Fibroblast of skin of right quadriceps (primary cell): Measurements from ENCODE around the gene WFS1.

Experiments used
- DNase-seq: peaks from one replicate; pipeline ENCODE4 v3.0.0-alpha.2; 2013

WFS1 gene

DNA sequence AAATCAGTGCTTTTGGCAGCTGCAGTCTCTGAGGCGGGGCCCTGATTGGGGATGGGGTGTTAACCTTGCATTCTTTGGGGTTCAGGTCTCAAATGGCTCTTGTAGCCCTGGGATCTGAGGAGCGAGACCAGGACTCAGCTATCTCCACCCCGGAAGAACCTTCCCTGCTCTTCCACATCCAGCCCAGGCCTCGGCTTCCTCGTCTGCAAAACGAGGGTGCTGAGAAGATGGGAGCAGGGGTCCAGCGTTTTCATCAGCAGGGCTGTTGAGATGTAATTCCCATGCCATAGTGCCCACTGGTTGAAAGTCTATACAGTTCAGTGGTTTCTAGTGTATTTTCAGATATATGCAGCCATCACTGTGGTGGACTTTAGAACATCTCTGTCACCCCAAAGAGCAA lies 34.6 kb upstream of the WFS1 start:
- no peak for DNase-seq

DNA sequence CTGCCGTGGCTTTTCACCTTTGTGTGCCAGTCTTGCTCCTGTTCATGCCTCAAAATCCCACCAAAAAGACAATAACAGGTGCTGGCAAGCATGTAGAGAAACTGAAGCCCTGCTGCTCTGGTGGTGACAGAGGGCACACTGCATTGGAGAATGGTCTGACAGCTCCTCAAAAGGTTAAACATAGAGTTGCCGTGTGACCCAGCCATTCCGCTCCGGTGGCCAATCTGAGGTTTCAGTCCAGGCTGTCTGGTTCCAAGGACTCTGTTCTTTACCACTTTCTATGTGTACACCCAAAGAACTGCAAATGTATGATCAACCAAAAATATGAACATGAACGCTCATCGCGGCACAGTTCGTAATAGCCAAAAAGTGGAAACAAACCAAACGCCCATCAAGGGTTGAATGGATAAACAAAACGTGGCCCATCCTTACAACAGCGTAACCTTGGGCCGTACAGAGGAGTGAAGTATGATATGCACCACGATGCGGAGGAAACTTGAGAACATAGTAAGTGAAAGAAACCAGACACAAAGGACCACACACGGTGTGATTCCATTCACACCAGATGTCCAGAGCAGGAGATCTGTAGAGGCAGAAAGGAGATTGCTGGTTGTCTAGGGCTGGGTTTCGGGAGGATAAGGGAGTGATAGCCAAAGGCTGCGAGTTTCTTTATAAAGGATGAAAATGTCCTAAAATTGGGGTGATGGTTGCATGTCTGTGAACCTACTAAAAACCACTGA lies 33.6 kb upstream of the WFS1 start:
- no peak for DNase-seq

DNA sequence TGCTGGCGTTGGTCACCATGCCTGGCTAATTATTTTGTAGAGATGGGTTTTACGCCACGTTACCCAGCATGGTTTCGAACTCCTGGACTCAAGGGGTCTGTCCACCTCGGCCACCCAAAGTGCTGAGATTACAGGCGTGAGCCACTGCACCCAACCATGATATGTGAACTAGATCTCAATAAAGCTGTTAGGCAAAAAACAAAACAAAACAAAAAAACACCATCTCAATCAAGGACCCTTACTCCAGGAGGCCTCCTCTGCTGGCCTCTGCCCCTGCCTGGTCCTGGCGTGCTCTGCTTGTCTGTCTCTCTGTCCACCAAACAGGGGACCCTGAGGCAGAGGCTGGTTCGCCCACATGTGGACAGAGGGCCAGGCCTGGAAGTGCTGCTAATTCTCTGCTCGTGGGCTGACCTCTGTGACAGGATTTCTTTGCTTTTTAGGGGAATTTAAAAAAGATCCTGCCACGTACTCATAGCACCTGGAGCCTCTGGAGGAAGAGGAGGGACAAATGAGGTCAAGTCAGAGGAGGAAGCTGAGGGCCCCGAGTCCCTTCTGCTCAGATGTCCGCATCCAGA lies 32.7 kb upstream of the WFS1 start:
- DNase-seq = no peak

DNA sequence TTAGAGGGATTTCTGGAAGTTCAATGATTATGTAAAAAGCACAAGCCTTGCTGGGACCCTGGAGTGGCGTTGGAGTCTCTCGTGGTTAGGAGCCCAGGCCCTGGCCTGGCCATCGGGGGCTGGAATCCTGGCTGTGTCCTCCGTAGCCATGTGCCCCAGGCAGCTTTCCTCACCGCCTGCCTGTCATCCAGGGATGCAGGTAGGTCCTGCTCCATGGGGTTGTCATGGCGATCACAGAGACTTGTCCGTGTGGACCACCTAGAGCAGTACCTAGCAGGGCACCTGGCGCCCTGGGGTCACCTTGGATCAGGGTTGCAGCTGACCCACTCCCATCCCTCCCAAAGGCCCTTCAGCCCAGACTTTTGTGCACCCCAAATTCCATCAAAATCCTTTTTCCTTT lies 30.2 kb upstream of the WFS1 start:
- DNase-seq = no peak

DNA sequence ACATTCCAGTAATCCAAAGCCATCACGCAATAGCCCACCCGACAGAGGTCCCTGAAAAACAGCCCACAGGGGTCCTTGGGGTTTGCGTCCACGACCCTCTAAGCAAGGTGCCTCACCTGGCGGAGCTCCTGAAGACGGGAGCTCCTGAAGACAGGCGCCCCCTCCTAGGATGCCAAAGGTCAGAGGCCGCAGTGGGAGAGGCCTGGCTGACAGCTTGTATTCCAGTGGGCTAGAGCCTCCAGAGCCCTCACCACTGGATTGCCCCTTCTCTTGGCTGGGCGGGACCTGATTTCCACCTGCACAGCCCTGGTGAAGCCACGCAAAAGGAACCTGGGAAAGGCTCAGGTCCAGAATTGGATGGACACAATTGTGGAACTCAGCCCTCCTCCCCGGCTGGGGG lies 29.7 kb upstream of the WFS1 start:
- no peak for DNase-seq

DNA sequence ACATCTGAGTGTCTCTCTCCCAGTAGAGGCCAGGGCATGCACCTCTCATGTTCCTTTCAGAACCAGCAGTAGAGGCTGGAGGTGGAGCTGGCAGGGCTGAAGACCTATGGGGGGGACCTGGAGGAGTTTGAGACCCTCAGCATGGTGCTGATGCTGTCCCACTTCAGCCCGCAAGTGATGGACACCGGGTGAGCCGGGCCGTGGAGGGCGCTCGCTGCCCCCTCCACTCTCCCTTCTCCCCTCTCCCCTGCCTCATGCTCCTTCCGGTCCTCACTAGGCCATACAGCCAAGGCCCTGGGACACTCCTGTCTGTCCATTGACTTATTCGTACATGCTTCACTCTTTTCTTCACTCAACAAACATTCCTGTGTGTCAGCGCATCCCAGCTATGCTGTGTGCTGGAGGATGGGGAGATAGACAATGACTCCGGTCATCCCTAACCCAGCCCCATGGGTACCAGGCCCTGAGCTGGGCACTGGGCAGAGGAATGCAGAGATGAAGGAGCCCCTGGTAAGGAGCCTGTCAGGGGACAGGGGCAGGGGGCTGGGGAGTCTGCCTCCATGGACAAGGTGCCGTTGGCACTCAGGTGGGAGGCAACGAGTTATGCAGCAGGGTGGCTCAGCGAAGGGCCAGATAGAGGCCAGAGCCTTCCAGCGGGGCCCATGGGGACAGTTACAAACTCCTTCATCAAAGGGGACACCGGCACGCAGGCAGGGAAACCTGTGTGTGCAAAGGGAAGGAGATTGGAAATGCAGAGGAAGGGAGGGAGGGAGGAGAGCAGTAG lies 28.4 kb upstream of the WFS1 start:
- DNase-seq = no peak

DNA sequence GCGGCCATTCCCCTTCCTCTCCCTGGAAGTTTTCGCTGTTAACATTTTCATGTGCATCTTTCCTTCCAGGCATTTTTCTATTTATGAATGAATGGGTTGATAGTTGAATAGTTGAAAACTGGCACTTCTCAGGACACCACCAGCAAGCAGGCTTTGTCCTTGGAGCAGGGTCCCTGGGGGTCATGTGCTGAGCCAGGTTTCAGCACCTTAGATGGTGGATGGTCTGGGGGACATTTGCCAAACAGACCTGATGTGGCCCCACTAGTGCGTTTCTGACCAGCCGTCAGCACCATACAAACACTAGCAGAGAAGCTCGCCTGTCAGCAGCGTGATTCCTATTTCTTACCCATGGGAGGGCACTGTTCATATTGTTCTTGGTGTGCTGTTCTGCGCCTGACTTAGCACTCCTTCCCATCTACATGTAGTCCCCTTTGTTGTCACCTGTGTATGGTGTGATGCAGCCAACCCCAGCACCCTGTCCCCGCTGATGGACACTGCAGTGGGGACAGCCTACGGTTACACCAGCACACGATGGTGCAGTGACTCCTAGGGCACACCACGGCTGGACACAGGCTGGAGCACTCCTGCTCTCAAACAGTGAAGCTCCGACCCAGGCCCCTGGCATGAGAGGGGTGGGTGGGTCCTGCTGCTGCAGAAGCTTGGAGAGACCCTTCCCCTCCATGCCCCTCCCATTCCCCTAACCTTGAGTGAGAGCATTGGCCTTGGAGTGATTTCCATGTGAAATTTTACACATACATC lies 27.2 kb upstream of the WFS1 start:
- no peak for DNase-seq

DNA sequence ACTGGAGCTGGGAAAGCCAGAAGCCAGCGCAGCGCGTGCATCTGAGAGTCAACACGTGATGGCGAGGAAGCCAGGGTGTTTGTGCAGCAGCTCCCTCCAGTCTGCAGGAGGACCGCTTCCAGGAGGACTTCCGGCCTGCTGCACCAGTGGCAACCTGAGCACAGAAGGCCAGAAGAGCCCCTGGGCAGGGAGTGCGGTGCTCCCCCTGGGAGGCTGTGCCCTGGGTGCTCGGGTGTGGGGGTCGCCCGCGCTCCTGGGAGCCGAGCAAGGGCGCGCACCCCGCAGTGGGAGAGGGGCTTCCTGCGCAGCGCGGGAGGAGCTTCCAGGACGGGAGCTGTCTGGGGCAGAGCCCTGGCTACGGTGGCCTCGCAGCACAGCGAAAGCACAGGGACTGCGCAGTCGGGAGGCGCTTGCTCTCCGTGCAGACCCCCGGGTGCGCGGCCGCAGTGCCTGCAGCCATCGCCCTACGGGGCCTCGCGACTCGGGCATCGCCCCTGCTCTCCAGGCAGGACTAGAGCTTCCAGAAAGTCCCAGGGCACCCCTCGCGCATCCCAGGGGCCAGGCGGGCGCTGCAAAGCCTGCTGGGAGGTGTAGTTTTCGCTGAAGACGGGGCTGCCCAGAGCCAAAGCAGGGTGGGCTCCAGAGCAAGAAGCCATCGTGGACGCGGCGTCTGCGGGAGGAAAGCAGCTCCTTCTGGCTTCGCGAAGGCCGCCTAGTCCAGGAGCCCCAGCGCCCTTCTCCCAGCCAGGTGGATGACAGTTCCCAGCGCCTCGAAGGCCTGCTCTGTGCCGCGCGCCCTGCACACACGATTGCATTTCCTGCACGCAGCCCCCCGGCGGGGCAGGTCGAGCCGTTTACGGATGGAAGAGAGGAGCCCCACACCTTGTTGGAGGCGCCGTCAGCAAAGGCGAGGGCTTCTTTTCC lies 24.1 kb upstream of the WFS1 start:
- no peak for DNase-seq

DNA sequence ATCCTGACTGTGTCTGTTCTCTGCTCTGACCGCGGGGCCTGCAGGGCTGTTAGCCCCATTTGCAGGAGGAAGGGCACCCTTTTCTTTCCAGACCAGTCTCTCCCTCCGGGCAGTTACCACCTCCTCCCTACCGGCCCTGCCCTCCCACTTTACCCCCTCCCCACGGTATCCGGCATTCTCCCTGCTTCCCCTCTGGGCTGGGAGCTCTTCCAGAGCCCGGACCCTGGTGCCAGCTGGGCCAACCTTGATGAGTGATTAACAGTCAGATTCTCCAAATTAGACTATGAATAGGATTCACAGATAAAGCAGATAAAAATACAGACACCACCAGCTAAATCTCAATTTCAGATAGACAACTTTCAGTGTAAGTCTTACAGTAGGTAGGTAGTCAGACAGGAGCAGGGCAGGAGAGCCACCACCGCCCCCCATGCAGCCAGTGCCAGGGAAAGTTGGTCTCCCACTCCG lies 23.4 kb upstream of the WFS1 start:
- DNase-seq = no peak

DNA sequence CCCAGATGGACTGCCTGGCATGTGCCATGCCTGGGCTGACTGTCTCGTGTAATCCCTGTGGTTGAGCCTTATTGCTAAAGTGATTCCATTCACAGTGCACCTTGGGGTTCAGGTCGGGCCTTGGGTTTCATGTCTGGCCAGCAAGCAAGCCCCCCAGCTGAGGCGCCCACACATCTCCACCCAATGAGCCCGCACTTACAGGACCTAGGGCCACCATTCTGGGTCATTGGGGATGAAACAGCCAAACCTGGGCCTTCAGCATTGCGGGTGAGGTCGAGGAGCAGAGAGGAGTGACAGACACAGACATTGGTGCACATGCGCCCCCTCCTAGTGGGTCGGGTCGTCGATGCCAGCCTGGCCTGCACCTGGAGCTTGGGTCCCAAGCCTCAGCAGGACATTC lies 21.3 kb upstream of the WFS1 start:
- DNase-seq = no peak

DNA sequence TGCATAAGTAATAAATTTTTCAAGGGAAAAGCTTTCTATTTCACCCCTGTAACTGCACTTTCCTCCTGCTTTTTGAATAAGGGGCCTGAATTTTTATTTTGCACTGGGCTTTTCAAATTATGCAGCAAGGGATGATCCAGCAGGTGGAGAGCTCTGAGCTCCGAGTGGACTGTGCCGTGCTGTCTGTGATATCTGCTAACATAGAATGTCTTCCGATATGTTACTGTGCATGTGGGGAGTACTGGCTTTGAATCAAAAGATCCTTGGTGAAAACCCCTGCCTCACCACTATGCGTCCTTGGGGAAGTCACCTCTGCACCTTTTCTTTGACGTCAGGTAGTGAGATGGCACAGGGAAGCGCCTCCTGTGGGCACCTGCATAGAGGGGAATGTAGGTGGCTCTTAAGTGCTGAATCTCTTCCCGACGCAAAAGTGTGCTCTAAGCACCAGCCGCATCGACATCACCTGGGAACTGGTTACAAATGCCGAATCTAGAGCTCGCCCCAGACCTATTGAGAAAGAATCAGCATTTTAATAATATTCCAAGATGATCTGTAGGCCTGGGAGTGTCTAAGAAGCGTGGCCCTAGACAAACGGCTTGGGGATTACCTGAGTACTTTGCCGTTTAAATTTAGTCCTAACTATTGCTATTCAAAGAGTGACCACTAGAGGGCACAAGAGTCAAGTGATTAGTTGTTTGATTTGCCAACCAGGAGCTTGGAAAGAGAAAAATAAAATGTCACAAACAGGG lies 19.2 kb upstream of the WFS1 start:
- DNase-seq = peak; percentile 51

DNA sequence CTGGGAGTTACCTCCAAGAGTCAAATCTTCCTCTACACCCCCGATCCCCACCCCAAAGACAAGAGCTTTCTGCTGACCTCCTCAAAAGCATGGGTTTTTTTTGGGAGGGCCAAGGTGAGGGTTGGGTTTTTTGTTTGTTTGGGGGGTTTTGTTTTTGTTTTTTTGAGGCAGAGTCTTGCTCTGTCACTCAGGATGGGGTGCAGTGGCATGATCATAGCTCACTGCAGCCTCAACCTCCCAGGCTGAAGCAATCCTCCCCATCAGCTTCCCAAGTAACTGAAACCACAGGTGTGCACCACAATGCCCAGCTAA lies 18.7 kb upstream of the WFS1 start:
- no peak for DNase-seq

DNA sequence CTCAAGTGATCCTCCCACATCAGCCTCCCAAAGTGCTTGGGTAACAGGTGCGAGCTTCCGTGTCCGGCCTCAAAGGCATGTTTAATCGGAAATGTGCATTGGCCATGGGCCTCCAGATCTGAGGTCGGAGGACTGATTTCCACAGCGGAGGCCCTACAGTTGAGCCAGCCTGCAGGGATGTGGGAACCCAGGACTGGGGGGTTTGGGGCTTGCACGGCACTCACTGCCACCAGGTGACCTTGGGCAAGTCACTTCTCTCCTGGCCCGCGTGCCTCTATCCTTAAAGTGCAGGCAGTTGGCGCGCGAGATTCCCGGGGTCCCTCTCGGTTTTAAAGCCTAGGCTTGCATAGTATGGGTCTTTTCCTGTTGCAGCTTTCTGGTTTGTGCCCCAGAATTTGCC lies 18.3 kb upstream of the WFS1 start:
- DNase-seq = no peak

DNA sequence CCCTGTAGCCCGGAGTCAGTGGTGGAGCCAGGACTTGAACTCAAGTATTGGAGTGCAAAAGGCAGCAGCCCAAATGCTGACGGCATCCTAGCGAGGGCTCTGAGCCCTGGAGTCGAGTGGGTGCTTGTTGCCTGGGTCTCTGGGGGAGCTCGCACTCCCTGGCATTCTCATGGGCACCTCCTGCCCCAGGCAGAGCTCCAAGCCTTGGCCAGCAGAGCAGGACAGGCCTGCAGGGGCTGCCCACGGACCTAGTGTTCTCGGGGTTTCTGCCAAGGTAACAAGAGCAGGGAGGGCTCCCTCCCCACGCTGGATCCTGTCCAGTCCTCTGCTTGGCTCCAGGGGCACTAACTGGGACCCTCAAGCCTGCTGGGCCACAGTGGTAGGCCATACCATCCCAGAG lies 17.6 kb upstream of the WFS1 start:
- DNase-seq = no peak

DNA sequence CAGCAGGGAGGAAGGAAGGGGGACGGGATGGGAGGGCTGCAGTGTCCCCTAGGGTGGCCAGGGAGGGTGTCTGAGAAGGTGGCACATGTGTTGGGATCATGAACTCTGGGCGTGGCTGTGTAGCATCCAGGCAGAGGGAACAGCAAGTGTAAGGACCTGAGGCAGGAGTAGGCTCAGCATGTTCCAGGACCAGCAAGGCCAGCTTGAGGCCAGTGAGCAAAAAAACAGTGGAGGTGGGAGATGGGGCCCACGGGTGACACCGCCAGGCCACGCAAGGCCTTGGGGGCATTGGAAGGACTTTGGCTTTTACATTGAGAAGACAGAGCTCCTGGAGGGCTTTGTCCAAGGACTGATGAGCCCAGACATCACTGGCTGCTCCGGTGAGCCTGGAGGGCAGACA lies 16.5 kb upstream of the WFS1 start:
- no peak for DNase-seq

DNA sequence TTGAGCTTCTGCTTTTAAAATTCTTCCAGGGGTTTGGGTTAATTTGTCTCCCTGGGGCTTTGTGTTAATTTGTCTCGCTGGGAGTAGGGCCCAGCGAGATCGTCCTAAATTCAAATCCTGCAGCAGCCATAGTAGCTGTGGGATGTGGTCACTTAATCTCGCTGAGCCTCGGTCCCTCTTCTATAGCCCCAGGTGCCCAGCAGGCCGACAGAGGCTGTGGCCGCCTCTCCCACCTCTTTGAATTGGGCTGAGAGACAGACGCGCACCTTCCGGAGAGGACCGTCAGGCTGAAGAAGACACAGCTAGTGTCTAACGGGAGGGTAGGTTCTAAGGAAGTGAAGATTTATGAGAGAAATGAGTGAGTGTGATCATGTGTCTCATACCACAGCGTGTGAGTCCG lies 15.7 kb upstream of the WFS1 start:
- DNase-seq = no peak

DNA sequence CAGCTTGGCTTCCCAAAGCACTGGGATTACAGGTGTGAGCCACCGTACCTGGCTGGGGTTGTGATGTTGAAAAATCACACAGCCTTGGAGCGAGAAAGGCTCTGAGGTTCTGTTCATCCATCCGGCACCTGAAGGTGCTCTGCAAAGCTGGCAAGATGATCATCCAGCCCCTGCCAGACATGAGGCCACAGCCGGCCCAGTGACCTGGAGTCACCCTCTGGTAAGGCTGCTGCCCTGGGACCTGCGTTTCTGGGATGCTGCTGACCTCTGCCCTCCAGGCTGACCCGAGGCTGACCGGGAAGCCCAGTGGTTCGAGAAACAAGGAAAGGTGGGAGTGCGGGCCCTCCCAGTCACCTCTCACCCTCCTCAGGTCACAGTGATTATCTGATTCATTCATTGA lies 13.5 kb upstream of the WFS1 start:
- DNase-seq = no peak

DNA sequence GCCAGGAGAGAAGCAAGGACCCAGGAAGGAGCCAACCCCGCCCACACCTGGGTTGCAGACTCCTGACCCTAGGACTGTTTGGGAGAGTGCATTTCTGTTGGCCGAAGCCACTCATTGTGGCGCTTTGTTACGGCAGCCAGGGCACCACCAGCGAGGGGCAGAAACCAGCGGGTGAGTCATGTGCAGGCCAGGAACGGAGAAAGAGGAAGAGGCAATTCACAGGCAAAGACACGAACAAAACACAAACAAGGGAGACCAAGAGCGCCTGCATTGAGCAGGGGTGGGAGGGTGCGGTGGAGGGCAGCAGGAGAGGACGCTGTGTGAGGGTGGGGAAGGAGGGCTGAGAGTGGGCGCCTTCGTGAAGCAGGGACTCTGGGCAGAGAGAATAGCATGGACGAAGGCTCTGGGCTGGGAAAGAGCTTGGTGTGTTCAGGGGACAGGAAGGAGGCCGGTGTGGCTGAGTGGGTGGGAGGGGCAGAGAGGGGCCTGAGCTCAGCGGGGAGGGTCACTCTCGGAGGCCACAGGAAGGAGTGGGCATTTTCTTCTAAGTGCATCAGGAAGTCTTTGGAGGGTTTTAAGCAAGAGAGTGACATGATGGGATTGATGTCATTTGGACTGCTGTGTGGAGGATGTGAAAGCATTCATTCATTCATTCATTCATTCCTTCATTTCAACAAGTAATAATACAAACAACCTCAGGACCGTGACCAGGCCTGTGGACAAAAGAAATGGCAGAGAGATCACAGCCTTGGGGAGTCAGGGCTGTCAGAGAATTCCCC lies 12.2 kb upstream of the WFS1 start:
- no peak for DNase-seq

DNA sequence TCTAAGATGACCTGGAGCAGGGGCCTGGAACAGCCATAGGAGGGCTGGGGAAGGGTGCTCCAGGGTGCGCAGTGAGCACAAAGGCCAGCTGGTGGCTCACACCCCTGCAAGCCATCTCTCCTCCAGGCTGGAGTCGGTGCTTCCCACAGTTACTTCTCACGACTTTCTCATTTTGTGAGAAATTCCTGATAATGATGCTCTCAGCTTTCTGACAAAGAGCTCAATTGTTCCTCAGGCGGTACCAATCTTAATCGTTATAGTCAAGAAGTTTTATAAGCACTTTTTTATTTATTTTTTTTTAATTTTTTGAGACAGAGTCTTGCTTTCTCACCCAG lies 11.7 kb upstream of the WFS1 start:
- no peak for DNase-seq

DNA sequence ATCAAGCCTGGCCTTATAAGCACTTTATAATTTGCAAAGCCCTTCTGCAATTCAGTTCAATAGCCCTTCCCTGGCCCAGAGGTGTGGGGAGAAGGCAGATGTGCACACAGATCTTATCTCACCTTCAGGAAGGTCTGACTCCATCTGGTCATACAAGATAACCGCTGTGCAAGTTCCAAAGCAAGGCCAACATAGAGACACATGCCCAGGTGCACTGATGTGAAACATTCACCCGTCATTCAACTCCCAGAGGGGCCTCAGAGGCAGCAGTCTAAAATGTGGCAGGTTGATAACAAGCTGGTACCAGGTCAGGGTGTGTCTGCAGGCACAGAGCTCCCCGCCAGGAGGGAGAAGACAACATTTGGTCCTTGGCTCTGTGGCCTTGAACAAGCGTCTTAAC lies 10.9 kb upstream of the WFS1 start:
- DNase-seq = no peak

DNA sequence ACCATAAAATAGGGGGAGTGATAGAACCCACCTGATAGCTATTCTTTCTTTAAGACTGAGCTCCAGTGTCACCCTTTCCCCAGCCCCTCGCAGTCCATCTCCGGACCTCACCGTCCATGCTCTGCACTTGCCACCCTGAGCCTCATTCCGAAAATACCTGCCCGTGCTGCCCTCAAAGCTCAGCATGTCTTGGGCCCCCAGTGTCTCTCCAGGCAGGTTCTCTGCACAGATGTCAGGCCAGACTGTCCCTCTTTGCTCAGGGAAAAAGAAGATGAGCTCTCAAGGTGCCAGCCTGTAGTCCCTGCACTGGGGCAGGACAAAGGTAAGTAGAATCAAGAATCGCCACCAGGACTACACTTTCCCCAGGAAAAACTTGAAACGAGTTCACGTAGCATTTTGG lies 9.8 kb upstream of the WFS1 start:
- DNase-seq = no peak
